Neural cell (in vitro differentiated cells): Measurements from ENCODE around the gene GMDS. TPM values are rescaled to one million over a fixed set of nuclear protein-coding genes. Genes with fewer than 3 reads are reported as not detected.

Experiments used
- H2AFZ ChIP-seq: fragments of 200-600, 300-800 bp; sonication (generic), shearing (Covaris generic); 2 replicates; pipeline ENCODE4 v1.6.0; 2014; ENCODE audit warnings: low read depth, mild to moderate bottlenecking, antibody characterized with exemption, low read length, moderate library complexity
- H3F3A ChIP-seq: fragments of 200-600 bp; shearing (Covaris generic); 2 replicates; pipeline ENCODE4 v1.6.1; 2016; ENCODE audit warnings: mild to moderate bottlenecking, moderate library complexity, mixed read lengths, antibody characterized with exemption, low read length; ENCODE audit not compliant: insufficient read depth, poor library complexity, severe bottlenecking
- H3K27ac ChIP-seq: fragments of 200-600, 300-800 bp; sonication (generic), shearing (Covaris generic); 2 replicates; pipeline ENCODE4 v1.5.1; 2014; ENCODE audit warnings: mild to moderate bottlenecking, low read length, moderate library complexity
- H3K27me3 ChIP-seq: fragments of 300-800, 200-600 bp; sonication (generic), shearing (Covaris generic); 2 replicates; pipeline ENCODE4 v1.6.0; 2014; ENCODE audit warnings: mild to moderate bottlenecking, low read depth, low read length, moderate library complexity; ENCODE audit not compliant: insufficient read depth
- H3K36me3 ChIP-seq: fragments of 300-800, 200-600 bp; sonication (generic), shearing (Covaris generic); 2 replicates; pipeline ENCODE4 v1.5.1; 2014; ENCODE audit warnings: mild to moderate bottlenecking, antibody characterized with exemption, low read length, moderate library complexity; ENCODE audit not compliant: insufficient read depth
- H3K4me2 ChIP-seq: fragments of 300-800, 200-600 bp; sonication (generic), shearing (Covaris generic); 2 replicates; pipeline ENCODE4 v1.6.0; 2014; ENCODE audit warnings: mild to moderate bottlenecking, low read length
- H3K4me3 ChIP-seq: fragments of 300-800, 200-600 bp; sonication (generic), shearing (Covaris generic); 2 replicates; pipeline ENCODE4 v1.5.1; 2014; ENCODE audit warnings: mild to moderate bottlenecking, low read length, moderate library complexity
- H3K79me2 ChIP-seq: fragments of 200-600 bp; shearing (Covaris generic); replicated peaks from 2 replicates; pipeline ENCODE4 v1.6.0; 2014; ENCODE audit warnings: mild to moderate bottlenecking, low read length, moderate library complexity; ENCODE audit not compliant: insufficient read depth
- H3K9ac ChIP-seq: fragments of 300-800, 200-600 bp; sonication (generic), shearing (Covaris generic); 2 replicates; pipeline ENCODE4 v1.6.1; 2016; ENCODE audit warnings: mild to moderate bottlenecking, low read length, mixed read lengths
- H3K9me2 ChIP-seq: fragments of 200-600 bp; shearing (Covaris generic); 2 replicates; pipeline ENCODE4 v1.6.1; 2016; ENCODE audit warnings: mild to moderate bottlenecking, low read length, mixed read lengths; ENCODE audit not compliant: insufficient read depth
- H3K9me3 ChIP-seq: fragments of 200-600, 300-800 bp; sonication (generic), shearing (Covaris generic); 2 replicates; pipeline ENCODE4 v1.6.1; 2016; ENCODE audit warnings: mild to moderate bottlenecking, mixed run types, low read length, moderate library complexity, mixed read lengths
- H4K20me1 ChIP-seq: fragments of 200-600 bp; shearing (Covaris generic); 2 replicates; pipeline ENCODE4 v1.6.1; 2016; ENCODE audit warnings: mild to moderate bottlenecking, mixed run types; ENCODE audit not compliant: insufficient read depth
- EP300 ChIP-seq: fragments of 450-650 bp; conservative IDR thresholded peaks from 2 replicates; pipeline ENCODE4 v1.6.1; 2014; ENCODE audit warnings: antibody characterized with exemption, mild to moderate bottlenecking, moderate library complexity; ENCODE audit not compliant: poor library complexity, severe bottlenecking
- EZH2 ChIP-seq: fragments of 200-600, 300-800 bp; shearing (Covaris generic), sonication (generic); IDR thresholded peaks from 2 replicates; pipeline ENCODE4 v1.6.1; 2014; ENCODE audit warnings: antibody characterized with exemption, low read length, borderline replicate concordance, mild to moderate bottlenecking; ENCODE audit not compliant: insufficient read depth, poor library complexity, severe bottlenecking
- MXI1 ChIP-seq: fragments of 450-650 bp; conservative IDR thresholded peaks from 2 replicates; pipeline ENCODE4 v1.6.1; 2014; ENCODE audit warnings: antibody characterized with exemption, mild to moderate bottlenecking; ENCODE audit not compliant: poor library complexity, severe bottlenecking
- POLR2AphosphoS5 ChIP-seq: IDR thresholded peaks from 2 replicates; pipeline ENCODE4 v1.6.1; 2012
- RAD21 ChIP-seq: fragments of 450-650 bp; conservative IDR thresholded peaks from 2 replicates; pipeline ENCODE4 v1.6.1; 2014; ENCODE audit warnings: antibody characterized with exemption, mild to moderate bottlenecking, moderate library complexity
- SMC3 ChIP-seq: fragments of 450-650 bp; conservative IDR thresholded peaks from 2 replicates; pipeline ENCODE4 v1.6.1; 2014; ENCODE audit warnings: antibody characterized with exemption, mild to moderate bottlenecking, moderate library complexity; ENCODE audit not compliant: poor library complexity
- TAF1 ChIP-seq: IDR thresholded peaks from 2 replicates; pipeline ENCODE4 v1.6.1; 2012; ENCODE audit warnings: low read depth
- polyA plus RNA-seq: library from polyadenylated mRNA; depleted of rRNA; stranded (reverse); fragments of >200 nt; gene quantifications from 2 replicates; pipeline ENCODE4 v1.2.3, GENCODE V29; 2014
- TF ChIP-seq, protein P1 (sequence below): IDR thresholded peaks from 2 replicates; pipeline ENCODE4 v1.6.1; 2012; ENCODE audit warnings: borderline replicate concordance
- TF ChIP-seq, protein P2 (sequence below): fragments of 450-650 bp; IDR thresholded peaks from 2 replicates; pipeline ENCODE4 v1.5.1; 2014; ENCODE audit warnings: antibody characterized with exemption, mild to moderate bottlenecking, moderate library complexity; ENCODE audit not compliant: poor library complexity, severe bottlenecking

Gene GMDS
- polyA plus RNA-seq, 1 donor from 2014 or later: 11.4 TPM

DNA sequence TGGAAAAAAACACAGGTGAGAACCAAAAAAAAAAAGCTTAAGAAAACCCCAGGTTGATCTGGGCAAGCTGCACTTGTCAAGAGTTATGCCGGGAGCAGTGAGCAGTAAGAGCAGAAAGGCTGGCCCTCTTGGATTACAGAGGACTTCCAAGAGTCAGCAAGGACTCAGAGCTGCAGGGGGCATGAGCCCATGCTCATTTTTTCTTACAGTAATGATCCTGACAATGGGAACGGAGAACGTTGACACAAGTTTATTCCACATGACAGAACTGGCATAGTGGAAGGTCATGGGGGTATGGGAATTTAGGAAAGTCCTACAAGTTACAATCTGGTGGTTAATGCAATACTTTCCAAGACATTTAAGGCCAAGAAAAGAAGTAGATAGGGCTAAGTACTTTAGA, 256.6 kb downstream of the GMDS start:
- Histone ChIP-seq H3K36me3 (no peaks in the 10 kb centered on the region), H4K20me1 (no peaks in the 10 kb centered on the region), H3K4me2 (no peak overlapping the region), H3F3A (no peaks in the 10 kb centered on the region), H2AFZ (no peak overlapping the region), H3K9me2 (no peaks in the 10 kb centered on the region), H3K79me2 (no peaks in the 10 kb centered on the region), H3K9me3 (no peaks in the 10 kb centered on the region), H3K4me3 (no peak overlapping the region), H3K9ac (no peak overlapping the region), H3K27me3 (no peaks in the 10 kb centered on the region), H3K27ac (no peak overlapping the region)
- no peak for TF ChIP-seq RAD21
- TF ChIP-seq, protein P1, sequence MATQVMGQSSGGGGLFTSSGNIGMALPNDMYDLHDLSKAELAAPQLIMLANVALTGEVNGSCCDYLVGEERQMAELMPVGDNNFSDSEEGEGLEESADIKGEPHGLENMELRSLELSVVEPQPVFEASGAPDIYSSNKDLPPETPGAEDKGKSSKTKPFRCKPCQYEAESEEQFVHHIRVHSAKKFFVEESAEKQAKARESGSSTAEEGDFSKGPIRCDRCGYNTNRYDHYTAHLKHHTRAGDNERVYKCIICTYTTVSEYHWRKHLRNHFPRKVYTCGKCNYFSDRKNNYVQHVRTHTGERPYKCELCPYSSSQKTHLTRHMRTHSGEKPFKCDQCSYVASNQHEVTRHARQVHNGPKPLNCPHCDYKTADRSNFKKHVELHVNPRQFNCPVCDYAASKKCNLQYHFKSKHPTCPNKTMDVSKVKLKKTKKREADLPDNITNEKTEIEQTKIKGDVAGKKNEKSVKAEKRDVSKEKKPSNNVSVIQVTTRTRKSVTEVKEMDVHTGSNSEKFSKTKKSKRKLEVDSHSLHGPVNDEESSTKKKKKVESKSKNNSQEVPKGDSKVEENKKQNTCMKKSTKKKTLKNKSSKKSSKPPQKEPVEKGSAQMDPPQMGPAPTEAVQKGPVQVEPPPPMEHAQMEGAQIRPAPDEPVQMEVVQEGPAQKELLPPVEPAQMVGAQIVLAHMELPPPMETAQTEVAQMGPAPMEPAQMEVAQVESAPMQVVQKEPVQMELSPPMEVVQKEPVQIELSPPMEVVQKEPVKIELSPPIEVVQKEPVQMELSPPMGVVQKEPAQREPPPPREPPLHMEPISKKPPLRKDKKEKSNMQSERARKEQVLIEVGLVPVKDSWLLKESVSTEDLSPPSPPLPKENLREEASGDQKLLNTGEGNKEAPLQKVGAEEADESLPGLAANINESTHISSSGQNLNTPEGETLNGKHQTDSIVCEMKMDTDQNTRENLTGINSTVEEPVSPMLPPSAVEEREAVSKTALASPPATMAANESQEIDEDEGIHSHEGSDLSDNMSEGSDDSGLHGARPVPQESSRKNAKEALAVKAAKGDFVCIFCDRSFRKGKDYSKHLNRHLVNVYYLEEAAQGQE: no peak
- no peak for TF ChIP-seq SMC3
- no peak for TF ChIP-seq POLR2AphosphoS5
- no peak for TF ChIP-seq MXI1
- TF ChIP-seq, protein P2, sequence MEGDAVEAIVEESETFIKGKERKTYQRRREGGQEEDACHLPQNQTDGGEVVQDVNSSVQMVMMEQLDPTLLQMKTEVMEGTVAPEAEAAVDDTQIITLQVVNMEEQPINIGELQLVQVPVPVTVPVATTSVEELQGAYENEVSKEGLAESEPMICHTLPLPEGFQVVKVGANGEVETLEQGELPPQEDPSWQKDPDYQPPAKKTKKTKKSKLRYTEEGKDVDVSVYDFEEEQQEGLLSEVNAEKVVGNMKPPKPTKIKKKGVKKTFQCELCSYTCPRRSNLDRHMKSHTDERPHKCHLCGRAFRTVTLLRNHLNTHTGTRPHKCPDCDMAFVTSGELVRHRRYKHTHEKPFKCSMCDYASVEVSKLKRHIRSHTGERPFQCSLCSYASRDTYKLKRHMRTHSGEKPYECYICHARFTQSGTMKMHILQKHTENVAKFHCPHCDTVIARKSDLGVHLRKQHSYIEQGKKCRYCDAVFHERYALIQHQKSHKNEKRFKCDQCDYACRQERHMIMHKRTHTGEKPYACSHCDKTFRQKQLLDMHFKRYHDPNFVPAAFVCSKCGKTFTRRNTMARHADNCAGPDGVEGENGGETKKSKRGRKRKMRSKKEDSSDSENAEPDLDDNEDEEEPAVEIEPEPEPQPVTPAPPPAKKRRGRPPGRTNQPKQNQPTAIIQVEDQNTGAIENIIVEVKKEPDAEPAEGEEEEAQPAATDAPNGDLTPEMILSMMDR: no peak
- TF ChIP-seq TAF1: no peak
- no peak for TF ChIP-seq EP300
- TF ChIP-seq EZH2: no peak

DNA sequence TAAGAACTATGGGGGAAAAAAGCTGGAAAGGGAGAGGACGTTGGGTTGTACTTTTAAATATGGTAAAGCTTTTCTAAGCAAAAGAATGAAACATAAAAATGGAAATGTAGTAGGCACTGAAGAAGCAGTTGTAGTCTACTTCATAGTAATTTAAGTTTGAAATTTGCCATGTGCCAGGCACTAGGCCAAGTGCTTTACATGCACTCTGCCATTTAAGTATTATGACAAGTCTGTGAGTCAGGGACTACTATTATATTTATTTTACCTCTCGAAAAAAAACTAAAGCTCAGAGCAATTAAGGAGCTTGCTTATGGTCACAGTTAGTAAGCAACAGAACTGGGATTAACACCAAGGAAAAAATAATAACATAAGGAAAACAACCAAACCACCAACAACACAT, 257.8 kb downstream of the GMDS start:
- H3K9me2 ChIP-seq: no peaks in the 10 kb centered on the region
- H3K27me3 ChIP-seq: no peaks in the 10 kb centered on the region
- H3F3A ChIP-seq: no peaks in the 10 kb centered on the region
- no peaks in the 10 kb centered on the region for H3K79me2 ChIP-seq
- TF ChIP-seq TAF1 (no peak), SMC3 (no peak), MXI1 (no peak), RAD21 (no peak), POLR2AphosphoS5 (no peak)
- TF ChIP-seq, protein P1: no peak
- H2AFZ ChIP-seq: no peak overlapping the region
- H3K27ac ChIP-seq: no peak overlapping the region
- no peaks in the 10 kb centered on the region for H3K36me3 ChIP-seq
- no peak overlapping the region for H3K4me2 ChIP-seq
- H4K20me1 ChIP-seq: no peaks in the 10 kb centered on the region
- H3K9ac ChIP-seq: no peak overlapping the region
- H3K4me3 ChIP-seq: no peak overlapping the region
- no peaks in the 10 kb centered on the region for H3K9me3 ChIP-seq
